IPS DF 4.7 (cell line): ENCODE measurements around the gene PARD3B.
"Not testable (repeated sequence)": the region's sequence is repeated elsewhere in the genome, so short reads cannot be mapped to it uniquely, and the experiment has no call there.

Source experiments
- DNase-seq: peaks from one replicate; pipeline ENCODE4 v3.0.0-alpha.2; 2013; ENCODE audit warnings: low spot score; ENCODE audit errors: extremely low read depth

PARD3B gene

GRCh38 chr2:205176546-205176945, 631.3 kb downstream of the PARD3B start:
- DNase-seq = no peak

GRCh38 chr2:205177546-205177945, 632.3 kb downstream of the PARD3B start:
- no peak for DNase-seq

- DNase-seq = no peak
These were observed 635.5 kb downstream of the PARD3B start for GRCh38 chr2:205180730-205181129.

- DNase-seq = no peak
These were observed 642.5 kb downstream of the PARD3B start for GRCh38 chr2:205187731-205188130.

GRCh38 chr2:205188239-205189138, 643.2 kb downstream of the PARD3B start:
- DNase-seq = no peak

GRCh38 chr2:205189301-205189700, 644.0 kb downstream of the PARD3B start:
- DNase-seq = no peak

- no peak for DNase-seq
These were observed 645.3 kb downstream of the PARD3B start for GRCh38 chr2:205190528-205190927.

GRCh38 chr2:205193125-205193835, 648.0 kb downstream of the PARD3B start:
- DNase-seq = no peak

- no peak for DNase-seq
These were observed 648.6 kb downstream of the PARD3B start for GRCh38 chr2:205193836-205194228.

GRCh38 chr2:205197468-205198139, 652.3 kb downstream of the PARD3B start:
- DNase-seq = no peak

- no peak for DNase-seq
These were observed 652.9 kb downstream of the PARD3B start for GRCh38 chr2:205198140-205198525.

- no peak for DNase-seq
These were observed 654.0 kb downstream of the PARD3B start for GRCh38 chr2:205199165-205199850.

GRCh38 chr2:205210494-205210893, 665.2 kb downstream of the PARD3B start:
- DNase-seq = no peak

- no peak for DNase-seq
These were observed 667.1 kb downstream of the PARD3B start for GRCh38 chr2:205212357-205212756.

- DNase-seq = no peak
These were observed 670.8 kb downstream of the PARD3B start for GRCh38 chr2:205216092-205216491.

GRCh38 chr2:205216580-205216979, 671.3 kb downstream of the PARD3B start:
- no peak for DNase-seq

- DNase-seq = no peak
These were observed 671.7 kb downstream of the PARD3B start for GRCh38 chr2:205217004-205217403.

GRCh38 chr2:205218056-205218455, 672.8 kb downstream of the PARD3B start:
- DNase-seq = no peak

- not testable (repeated sequence) for DNase-seq
These were observed 673.5 kb downstream of the PARD3B start for GRCh38 chr2:205218816-205219215.

GRCh38 chr2:205220559-205220958, 675.3 kb downstream of the PARD3B start:
- no peak for DNase-seq

GRCh38 chr2:205232086-205232485, 686.8 kb downstream of the PARD3B start:
- DNase-seq = no peak
